K562 (cell line): ENCODE measurements around the gene MFSD8. TPM values are rescaled to one million over a fixed set of nuclear protein-coding genes. Genes with fewer than 3 reads are reported as not detected.
A peak's percentile ranks its signal among the peaks of the same experiment; 100 is the strongest.

ENCODE experiments used
- ATAC-seq: fragments of 200-7000 bp; cut with Tn5 transposase; 3 replicates; pipeline ENCODE4 v1.9.1; 2020; ENCODE audit warnings: moderate library complexity
- BruUV-seq: library from RNA; stranded (reverse); fragments of 400-500 nt; replicated peaks from 2 replicates; lab custom pipeline; 2021; lab: Mats Ljungman, UMichigan
- CTCF ChIA-PET: fragments of 300-600 bp; formaldehyde crosslinking; extraction: SDS; loops from one replicate; lab custom pipeline; 2021; ENCODE audit warnings: low intra/inter-chr PET ratio; lab: Yijun Ruan, JAX
- POLR2A ChIA-PET: fragments of 300-600, 350-650 bp; sonication (Branson Sonifier 250); formaldehyde crosslinking; extraction: SDS; loops from one replicate; lab custom pipeline; 2021; ENCODE audit warnings: antibody characterized with exemption, inconsistent platforms; lab: Yijun Ruan, JAX
- DNase-seq, 4 experiments: peaks; one replicate each; pipeline versions ENCODE4 v3.0.0 to v3.0.0-alpha.2; 2011 to 2018; ENCODE audit warnings: low spot score in 3 of 4, mixed read lengths in 3 of 4; ENCODE audit errors: extremely low read depth in 1 of 4
- FAIRE-seq: peaks from 2 replicates; lab custom pipeline; 2011; peaks lifted over from hg19 to GRCh38; lab: Jason Lieb, UNC
- H2AFZ ChIP-seq: 2 replicates; pipeline ENCODE4 v1.6.0; 2011; ENCODE audit warnings: low read depth, low read length, control low read depth, inconsistent platforms
- H3K27ac ChIP-seq: fragments of 200-600 bp; 3 replicates; pipeline ENCODE4 v1.8.0; 2011; ENCODE audit warnings: low read depth, mild to moderate bottlenecking, control low read depth, inconsistent platforms, low read length, moderate library complexity, mixed read lengths; ENCODE audit errors: extremely low read depth
- H3K27me3 ChIP-seq, 2 experiments: fragments of 300-600 bp in 1 of 2; 2 replicates in 1 of 2; 3 replicates in 1 of 2; pipeline versions ENCODE4 v1.6.0 to v1.8.0; 2011; ENCODE audit warnings: inconsistent platforms in 2 of 2, low read length in 2 of 2, mild to moderate bottlenecking in 1 of 2, mixed read lengths in 1 of 2, moderate library complexity in 1 of 2; ENCODE audit not compliant: control insufficient read depth in 2 of 2, insufficient read depth in 2 of 2
- H3K36me3 ChIP-seq: fragments of 300-600 bp; 3 replicates; pipeline ENCODE4 v1.8.0; 2011; ENCODE audit warnings: mild to moderate bottlenecking, low read length, inconsistent platforms; ENCODE audit not compliant: control insufficient read depth, insufficient read depth
- H3K4me1 ChIP-seq, 2 experiments: fragments of 200-600 bp in 1 of 2; replicated peaks in 1 of 2; 2 replicates in 1 of 2; 3 replicates in 1 of 2; pipeline versions ENCODE4 v1.5.1 to v1.8.0; 2011; ENCODE audit warnings: inconsistent platforms in 2 of 2, low read length in 2 of 2, mild to moderate bottlenecking in 1 of 2, mixed read lengths in 1 of 2, moderate library complexity in 1 of 2; ENCODE audit not compliant: control insufficient read depth in 2 of 2, insufficient read depth in 2 of 2
- H3K4me2 ChIP-seq: 2 replicates; pipeline ENCODE4 v1.6.1; 2011; ENCODE audit warnings: low read length, control low read depth, inconsistent platforms, mixed read lengths; ENCODE audit not compliant: insufficient read depth
- H3K4me3 ChIP-seq: fragments of 200-600 bp; sonication (generic), shearing (Covaris generic); 2 replicates; pipeline ENCODE4 v1.5.1; 2016; ENCODE audit warnings: control low read depth, inconsistent platforms
- H3K79me2 ChIP-seq: fragments of 200-600 bp; 3 replicates; pipeline ENCODE4 v1.8.0; 2011; ENCODE audit warnings: low read length, inconsistent platforms; ENCODE audit not compliant: control insufficient read depth, insufficient read depth
- H3K9ac ChIP-seq, 2 experiments: 2 replicates each; pipeline versions ENCODE4 v1.6.0 to v1.6.1; 2011; ENCODE audit warnings: low read depth in 2 of 2, low read length in 2 of 2, control low read depth in 1 of 2, inconsistent platforms in 1 of 2, mild to moderate bottlenecking in 1 of 2, mixed read lengths in 1 of 2; ENCODE audit not compliant: insufficient read depth in 1 of 2
- H3K9me1 ChIP-seq: one replicate; pipeline ENCODE4 v1.6.0; 2011; ENCODE audit warnings: inconsistent platforms, mild to moderate bottlenecking, low read length, moderate library complexity; ENCODE audit not compliant: control insufficient read depth, insufficient read depth
- H3K9me3 ChIP-seq: replicated peaks from 2 replicates; pipeline ENCODE4 v1.5.1; 2011; ENCODE audit warnings: low read depth, low read length, inconsistent platforms; ENCODE audit not compliant: control insufficient read depth, insufficient read depth
- H4K20me1 ChIP-seq: replicated peaks from 2 replicates; pipeline ENCODE4 v1.6.1; 2011; ENCODE audit warnings: low read length, inconsistent platforms, mixed read lengths; ENCODE audit not compliant: control insufficient read depth, insufficient read depth
- BDP1 ChIP-seq: IDR thresholded peaks from 3 replicates; pipeline ENCODE4 v1.6.1; 2011; ENCODE audit not compliant: insufficient read length, insufficient read depth
- GTF3C2 ChIP-seq: IDR thresholded peaks from 3 replicates; pipeline ENCODE4 v1.6.1; 2011; ENCODE audit warnings: borderline replicate concordance, mild to moderate bottlenecking, moderate library complexity; ENCODE audit not compliant: insufficient read length; ENCODE audit errors: extremely low read depth
- HIVEP1 ChIP-seq: fragments of 250-450 bp; sonication (Bioruptor Pico); IDR thresholded peaks from 2 replicates; pipeline ENCODE4 v1.4.0; 2020; ENCODE audit warnings: mild to moderate bottlenecking
- MEF2D ChIP-seq: conservative IDR thresholded peaks from 2 replicates; pipeline ENCODE4 v1.6.1; 2016; ENCODE audit warnings: low read depth, missing genetic modification characterization, missing compliant biosample characterization
- POLR2B ChIP-seq: fragments of 450-650 bp; IDR thresholded peaks from 2 replicates; pipeline ENCODE4 v1.6.1; 2018; ENCODE audit warnings: low read depth; ENCODE audit not compliant: partially characterized antibody
- POLR2H ChIP-seq: IDR thresholded peaks from 2 replicates; pipeline ENCODE4 v1.6.1; 2016; ENCODE audit warnings: missing genetic modification characterization, low read depth, mild to moderate bottlenecking, control low read depth, missing compliant biosample characterization, moderate library complexity
- POLR3G ChIP-seq: IDR thresholded peaks from 2 replicates; pipeline ENCODE4 v1.6.1; 2011; ENCODE audit not compliant: insufficient read length, insufficient replicate concordance; ENCODE audit errors: extremely low read depth
- RBM25 ChIP-seq: fragments of 200-400 bp; formaldehyde crosslinking; IDR thresholded peaks from 2 replicates; pipeline ENCODE4 v1.6.1; 2018; ENCODE audit warnings: low read length, low read depth, moderate library complexity; ENCODE audit not compliant: severe bottlenecking
- WGBS: fragments of 100-300 bp; shearing (Covaris generic); methylation state at CpG from one replicate; pipeline ENCODE4 v1.1.6; 2016; ENCODE audit warnings: low coverage, mixed read lengths; ENCODE audit not compliant: insufficient coverage; ENCODE audit errors: missing lambda C conversion rate; 5-methylcytosine and 5-hydroxymethylcytosine counted together
- in situ Hi-C: fragments of 300-500 bp; cut with MboI; formaldehyde crosslinking; loops from 4 replicates; pipeline ENCODE4 v1.15.0; 2018; ENCODE audit warnings: inconsistent platforms, mixed read lengths
- intact Hi-C: fragments of 100-400 bp; cut with micrococcal nuclease; formaldehyde crosslinking; loops from 2 replicates; pipeline ENCODE4 v1.14.2; 2022
- polyA plus RNA-seq, 8 experiments: library from polyadenylated mRNA; depleted of rRNA in 4 of 8; stranded (reverse) in 5 of 8; unstranded in 3 of 8; fragments of >200 nt; fragmentation: Nextera tagmentation in 2 of 8; fragmentation: Illumina TruSeq in 1 of 8; extraction: Ambion mirVana in 2 of 8; extraction: Trizol in 1 of 8; gene quantifications; 2 replicates each; pipeline versions ENCODE4 v1.2.1 to v1.2.3, GENCODE V29; 2011 to 2014; ENCODE audit warnings: inconsistent platforms in 1 of 8, missing spikeins in 1 of 8
- total RNA-seq, 7 experiments: library from RNA; depleted of rRNA in 6 of 7; stranded (reverse); fragments of >200 nt in 6 of 7; fragmentation: Illumina TruSeq in 2 of 7; extraction: Trizol in 2 of 7; gene quantifications; 2 replicates each; pipeline versions ENCODE4 v1.2.1 to v1.2.3, GENCODE V29; 2011 to 2021; ENCODE audit warnings: low replicate concordance in 1 of 7

MFSD8 gene
- total and polyA plus RNA-seq, 9 of the 15 experiments (the other 6 are each of a cell fraction or from before 2014, with no cell fraction given), result 7.0 to 27.2 (median 18.7) TPM

DNA sequence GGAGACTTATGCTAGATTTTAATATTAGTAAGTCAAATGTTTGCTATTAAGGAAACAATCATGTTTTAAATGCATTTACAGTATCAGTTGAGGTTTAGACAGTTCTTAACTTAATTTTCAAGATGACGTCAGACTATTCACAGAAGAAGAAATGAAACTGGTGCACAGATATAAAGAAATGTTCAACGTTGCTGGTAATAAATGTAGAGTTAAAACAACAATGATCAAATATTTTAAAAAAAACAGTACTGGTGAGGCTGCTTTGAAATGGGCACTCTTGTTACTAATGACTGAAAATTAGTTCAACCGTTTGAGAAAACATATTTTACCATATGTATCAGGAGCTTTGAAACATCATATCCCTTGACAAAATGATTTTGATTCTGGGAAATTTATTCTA, 44.5 kb upstream of the MFSD8 start:
- no peaks in the 10 kb centered on the region for H3K9me1 ChIP-seq
- H3K9me3 ChIP-seq, result no peaks in the 10 kb centered on the region
- no peak overlapping the region for H3K4me2 ChIP-seq
- H3K36me3 ChIP-seq, result peaks cover 28% of the 10 kb centered on the region; the same call in 1 of the 3 replicates
- no peak overlapping the region for H2AFZ ChIP-seq
- CTCF ChIA-PET, result no interaction called here
- no peak overlapping the region for H3K9ac ChIP-seq
- in situ Hi-C loops, result no loop called here
- intact Hi-C loops, result no loop called here
- ATAC-seq, result no peak
- no peak for TF ChIP-seq MEF2D (tag)
- no peak for TF ChIP-seq POLR2H (tag)
- TF ChIP-seq POLR3G, result no peak
- TF ChIP-seq RBM25, result peak; percentile 81
- no peak for TF ChIP-seq BDP1
- no peak for TF ChIP-seq GTF3C2
- no peak for TF ChIP-seq HIVEP1
- TF ChIP-seq POLR2B, result no peak
- TF ChIP-seq, all 486 proteins: peak for 1
- Histone ChIP-seq H3K4me1 (no peaks in the 10 kb centered on the region), H3K79me2 (no peaks in the 10 kb centered on the region), H3K27ac (no peak overlapping the region), H3K27me3 (no peaks in the 10 kb centered on the region), H3K4me3 (no peak overlapping the region), H4K20me1 (no peaks in the 10 kb centered on the region)
- 71% methylated on average over 3 of the region's 3 CpGs for WGBS
- POLR2A ChIA-PET, result no interaction called here
- DNase-seq (no peak), FAIRE-seq (no peak)
- no TSS peak for BruUV-seq
